ENCODE results near the gene FGF19. TPM values are rescaled to one million over a fixed set of nuclear protein-coding genes. Genes with fewer than 3 reads are reported as not detected.
A peak's percentile ranks its signal among the peaks of the same experiment; 100 is the strongest.

FGF19 gene
- total and polyA plus RNA-seq, 9 of the 15 experiments (the other 6 are each of a cell fraction or from before 2014, with no cell fraction given), result 0.11 TPM; not detected in 8

GRCh38 chr11:69657456-69657910 is 46.3 kb downstream of the FGF19 start:
- Histone ChIP-seq H3K27ac (ENCODE audit: extremely low read depth, low read depth, low read length) (no peak overlapping the region), H3K27me3 (ENCODE audit: control insufficient read depth in 2 of 2, insufficient read depth in 2 of 2, low read length in 2 of 2) (peaks cover 0 to 11% of the 10 kb centered on the region in 2 experiments; a peak in 3 of 5 replicates), H3K4me1 (replicated peaks in 1 of 2; ENCODE audit: control insufficient read depth in 2 of 2, insufficient read depth in 2 of 2, low read length in 2 of 2) (peaks cover 0 to 17% of the 10 kb centered on the region in 2 experiments; a peak in 2 of 5 replicates), H3K4me2 (ENCODE audit: insufficient read depth, low read length) (no peak overlapping the region), H3K4me3 (no peak overlapping the region), H3K79me2 (ENCODE audit: control insufficient read depth, insufficient read depth, low read length) (no peaks in the 10 kb centered on the region), H2AFZ (ENCODE audit: low read depth, low read length) (no peak overlapping the region), H3K9me3 (replicated peaks; ENCODE audit: control insufficient read depth, insufficient read depth, low read depth, low read length) (no peaks in the 10 kb centered on the region), H3K36me3 (ENCODE audit: control insufficient read depth, insufficient read depth, low read length) (no peaks in the 10 kb centered on the region), H3K9ac (ENCODE audit: insufficient read depth in 1 of 2, low read depth in 2 of 2, low read length in 2 of 2) (peak overlapping the region in 1 of 2 experiments; percentile 56; a peak in 2 of 4 replicates), H4K20me1 (replicated peaks; ENCODE audit: control insufficient read depth, insufficient read depth, low read length) (no peaks in the 10 kb centered on the region), H3K9me1 (ENCODE audit: control insufficient read depth, insufficient read depth, low read length) (no peaks in the 10 kb centered on the region)
- in situ Hi-C loops (cut with MboI) (loop anchor here (25.0 kb wide), 2 partner anchors 820 to 1020 kb away; partner anchors contain the start of gene CPT1A), intact Hi-C loops (cut with micrococcal nuclease) (no loop called here)
- DNase-seq (ENCODE audit: extremely low read depth in 1 of 4, low spot score in 3 of 4) (no peak), FAIRE-seq (no peak), ATAC-seq (no peak)
- 33% methylated on average over 12 of the region's 14 CpGs for WGBS (ENCODE audit: insufficient coverage, low coverage, missing lambda C conversion rate)
- ChIA-PET POLR2A (interaction anchor here (1.0 kb wide), 1 partner anchor 13 kb away, joined by 3 read pairs; no protein-coding TSS in a partner anchor), CTCF (ENCODE audit: low intra/inter-chr PET ratio) (interaction anchor here (0.5 kb wide), 1 partner anchor 411 kb away, joined by 3 read pairs; no protein-coding TSS in a partner anchor)
- no TSS peak for BruUV-seq (replicated peaks)
- TF ChIP-seq EP300 (IDR thresholded peaks at IDR 0.05; ENCODE audit: low read length), result no peak
- no peak for TF ChIP-seq MTA2 (IDR thresholded peaks at IDR 0.05; ENCODE audit: low read depth)
- TF ChIP-seq SAP30 (IDR thresholded peaks at IDR 0.05; ENCODE audit: borderline replicate concordance, insufficient read depth, low read depth, low read length, poor library complexity, severe bottlenecking), result no peak
- no peak for TF ChIP-seq DMBX1 (CRISPR knock-in tag; IDR thresholded peaks at IDR 0.05; ENCODE audit: borderline replicate concordance)
- TF ChIP-seq MGA (IDR thresholded peaks at IDR 0.05), result no peak
- TF ChIP-seq ZNF589 (CRISPR knock-in tag; IDR thresholded peaks at IDR 0.05; ENCODE audit: low read depth), result no peak
- no peak for TF ChIP-seq ZNF551 (CRISPR knock-in tag; IDR thresholded peaks at IDR 0.05)
- TF ChIP-seq ERF (CRISPR knock-in tag; IDR thresholded peaks at IDR 0.05), result no peak
- TF ChIP-seq SMARCA5 (IDR thresholded peaks at IDR 0.05), result no peak
- no peak for TF ChIP-seq DLX4 (CRISPR knock-in tag; IDR thresholded peaks at IDR 0.05)
- no peak for TF ChIP-seq RBM14 (IDR thresholded peaks at IDR 0.05; ENCODE audit: borderline replicate concordance, insufficient read depth, low read depth, low read length)
